Upper lobe of left lung (tissue), 6 donors: Measurements from ENCODE around the gene SLC9A8. TPM values are rescaled to one million over a fixed set of nuclear protein-coding genes. Genes with fewer than 3 reads are reported as not detected.

Source experiments
- ATAC-seq, 2 donors: fragments of 200-7000 bp; cut with Tn5 transposase; one replicate each; pipeline ENCODE4 v1.9.1; 2022; ENCODE audit warnings: mild to moderate bottlenecking in 2 of 2, moderate library complexity in 2 of 2; ENCODE audit not compliant: low FRiP score in 2 of 2
- DNase-seq, 2 donors: peaks; one replicate each; pipeline ENCODE4 v3.0.0-alpha.2; 2019 to 2020
- H3K27ac ChIP-seq, 4 donors: fragments of 200-600 bp; sonication (generic); one replicate each; pipeline ENCODE4 v1.5.1; 2016 to 2019
- H3K27me3 ChIP-seq, 4 donors: fragments of 200-600 bp; sonication (generic); one replicate each; pipeline ENCODE4 v1.5.1; 2017 to 2019
- H3K36me3 ChIP-seq, 4 donors: fragments of 200-600 bp; sonication (generic); one replicate each; pipeline ENCODE4 v1.5.1; 2016 to 2019
- H3K4me1 ChIP-seq, 4 donors: fragments of 200-600 bp; sonication (generic); one replicate each; pipeline ENCODE4 v1.5.1; 2018 to 2019
- H3K4me3 ChIP-seq, 4 donors: fragments of 200-600 bp; sonication (generic); one replicate each; pipeline ENCODE4 v1.5.1; 2017 to 2019; ENCODE audit warnings: mild to moderate bottlenecking in 2 of 4, moderate library complexity in 1 of 4
- H3K9me3 ChIP-seq, 4 donors: fragments of 200-600 bp; sonication (generic); one replicate each; pipeline ENCODE4 v1.5.1; 2018 to 2019
- EP300 ChIP-seq, 4 donors: sonication (generic); formaldehyde crosslinking; IDR thresholded peaks; one replicate each; pipeline ENCODE4 v1.5.1; 2017; ENCODE audit warnings: antibody characterized with exemption in 4 of 4, control low read depth in 2 of 4
- POLR2A ChIP-seq, 4 donors: fragments of 450-650 bp; IDR thresholded peaks; one replicate each; pipeline ENCODE4 v1.5.1; 2016 to 2017; ENCODE audit warnings: antibody characterized with exemption in 4 of 4, mild to moderate bottlenecking in 2 of 4
- POLR2AphosphoS5 ChIP-seq, 2 donors: sonication (generic); formaldehyde crosslinking; IDR thresholded peaks; one replicate each; pipeline ENCODE4 v1.5.1; 2017; ENCODE audit warnings: antibody characterized with exemption in 2 of 2
- WGBS, 2 donors: methylation state at CpG; one replicate each; pipeline ENCODE4 v1.1.5; 2017 to 2018; 5-methylcytosine and 5-hydroxymethylcytosine counted together
- total RNA-seq, 6 donors: library from RNA; depleted of rRNA in 4 of 6; stranded (reverse); fragments of >200 nt in 4 of 6; gene quantifications; one replicate each; pipeline versions ENCODE4 v1.1.0 to v1.2.1, GENCODE V29; 2016 to 2021
- TF ChIP-seq, protein P1 (sequence below), 6 experiments: fragments of 450-650 bp in 4 of 6; fragments of 200-600 bp in 2 of 6; sonication (generic) in 2 of 6; IDR thresholded peaks; one replicate each; pipeline ENCODE4 v1.5.1; 2016 to 2019; ENCODE audit warnings: antibody characterized with exemption in 6 of 6
- donor health status: DM: no; HTN: no; CAD: no; lungs with moderate emphysema.
- donor health status: DM: no; HTN: yes; CAD: no; lungs with severe emphysema.

Gene SLC9A8
- total RNA-seq, 6 donors from 2014 or later: 13.2 to 19.6 (median 17.2) TPM

DNA sequence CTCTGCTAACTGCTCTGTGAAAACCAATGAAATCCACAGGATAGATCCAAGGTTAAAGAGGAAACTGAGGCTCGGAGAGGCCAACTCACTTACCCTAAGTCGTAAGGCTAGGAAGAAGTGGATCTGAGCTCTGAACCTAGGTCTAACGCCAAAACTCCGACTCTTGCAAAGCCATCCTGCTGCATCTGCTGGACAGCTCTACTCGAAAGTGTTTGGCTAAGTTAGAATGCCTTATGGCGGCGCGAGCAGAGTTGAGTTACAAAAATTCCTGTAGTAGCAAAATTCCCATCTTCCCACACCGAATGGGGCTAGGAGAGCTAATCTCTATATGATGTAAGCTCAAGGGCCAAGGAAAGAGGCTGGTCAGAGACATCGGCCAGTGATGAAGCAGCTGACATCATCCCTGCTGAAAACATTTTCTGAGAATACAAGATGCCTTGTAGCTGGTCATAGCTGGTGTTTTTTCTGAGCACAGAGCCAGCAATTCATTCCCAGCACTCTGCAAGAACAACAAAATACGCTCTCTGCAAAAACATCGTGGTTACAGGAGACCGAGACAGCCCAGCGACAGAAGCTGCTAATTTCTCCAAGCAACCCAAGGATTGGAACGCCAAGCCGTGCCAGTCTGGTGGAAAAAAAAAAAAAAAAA lies 100.9 kb downstream of the SLC9A8 start:
- Histone ChIP-seq H3K9me3 (no peaks in the 10 kb centered on the region), H3K27ac (no peak overlapping the region), H3K4me3 (peak overlapping the region in 1 of 4 donors; percentile 95), H3K4me1 (peaks cover 33 to 54% (median 42%) of the 10 kb centered on the region in 4 donors), H3K27me3 (no peaks in the 10 kb centered on the region), H3K36me3 (peaks cover 0 to 16% (median 5%) of the 10 kb centered on the region in 4 donors)
- DNase-seq (no peak), ATAC-seq (no peak)
- WGBS, 2 donors: 82 to 90% methylated on average over 16 of the region's 16 CpGs
- no peak for TF ChIP-seq EP300 (IDR thresholded peaks at IDR 0.05)
- TF ChIP-seq, protein P1, sequence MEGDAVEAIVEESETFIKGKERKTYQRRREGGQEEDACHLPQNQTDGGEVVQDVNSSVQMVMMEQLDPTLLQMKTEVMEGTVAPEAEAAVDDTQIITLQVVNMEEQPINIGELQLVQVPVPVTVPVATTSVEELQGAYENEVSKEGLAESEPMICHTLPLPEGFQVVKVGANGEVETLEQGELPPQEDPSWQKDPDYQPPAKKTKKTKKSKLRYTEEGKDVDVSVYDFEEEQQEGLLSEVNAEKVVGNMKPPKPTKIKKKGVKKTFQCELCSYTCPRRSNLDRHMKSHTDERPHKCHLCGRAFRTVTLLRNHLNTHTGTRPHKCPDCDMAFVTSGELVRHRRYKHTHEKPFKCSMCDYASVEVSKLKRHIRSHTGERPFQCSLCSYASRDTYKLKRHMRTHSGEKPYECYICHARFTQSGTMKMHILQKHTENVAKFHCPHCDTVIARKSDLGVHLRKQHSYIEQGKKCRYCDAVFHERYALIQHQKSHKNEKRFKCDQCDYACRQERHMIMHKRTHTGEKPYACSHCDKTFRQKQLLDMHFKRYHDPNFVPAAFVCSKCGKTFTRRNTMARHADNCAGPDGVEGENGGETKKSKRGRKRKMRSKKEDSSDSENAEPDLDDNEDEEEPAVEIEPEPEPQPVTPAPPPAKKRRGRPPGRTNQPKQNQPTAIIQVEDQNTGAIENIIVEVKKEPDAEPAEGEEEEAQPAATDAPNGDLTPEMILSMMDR (IDR thresholded peaks at IDR 0.05): no peak

DNA sequence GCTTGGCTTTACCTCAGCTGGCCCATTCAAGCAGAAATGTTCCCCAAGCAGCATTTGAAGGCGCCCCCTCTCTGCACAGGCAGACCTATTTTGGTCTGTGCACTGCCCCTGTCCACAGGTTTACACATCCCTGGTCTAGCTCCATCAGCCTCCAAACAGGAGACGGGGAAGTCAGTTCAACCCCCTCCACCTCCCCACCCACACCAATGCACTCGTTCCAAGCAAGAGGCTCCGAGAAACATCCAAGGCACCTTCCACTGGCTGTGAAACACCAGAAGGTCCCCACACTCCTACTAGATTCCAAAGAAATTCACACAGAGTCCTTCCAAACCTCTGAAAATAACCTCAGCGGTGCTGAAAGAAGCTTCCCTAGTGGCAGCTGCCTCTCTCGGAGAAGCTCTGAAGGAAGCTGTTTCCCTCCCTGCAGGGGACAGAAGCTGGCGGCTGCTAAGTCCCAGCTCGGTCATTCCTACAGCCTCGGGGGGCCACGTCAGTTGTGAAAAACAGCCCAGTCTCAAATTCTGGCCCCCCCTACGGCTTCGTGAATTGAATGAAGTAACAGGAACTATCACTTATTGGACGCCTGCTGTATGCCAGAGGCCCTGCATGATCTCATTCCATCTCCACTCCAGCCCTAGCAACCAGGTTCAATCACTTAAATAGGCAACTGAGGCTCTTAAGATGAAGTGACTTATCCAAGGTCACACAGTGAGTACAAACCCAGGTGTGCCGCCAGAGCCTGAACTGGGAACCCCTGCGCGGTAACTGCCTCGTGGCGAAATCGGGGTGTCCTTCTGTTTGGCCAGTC lies 101.9 kb downstream of the SLC9A8 start:
- Histone ChIP-seq H3K27me3 (no peaks in the 10 kb centered on the region), H3K4me1 (peaks cover 27 to 48% (median 39%) of the 10 kb centered on the region in 4 donors)
- DNase-seq: no peak

GRCh38 chr20:49915118-49915379 lies 102.4 kb downstream of the SLC9A8 start:
- no peaks in the 10 kb centered on the region for H3K27me3 ChIP-seq
- peaks cover 23 to 43% (median 36%) of the 10 kb centered on the region in 4 donors for H3K4me1 ChIP-seq
- peak overlapping the region; percentile 78 to 95 (median 84) for H3K4me3 ChIP-seq
- no peak for DNase-seq
- ATAC-seq: no peak
- no peaks in the 10 kb centered on the region for H3K9me3 ChIP-seq
- peaks cover 0 to 4% (median under 1%) of the 10 kb centered on the region in 4 donors for H3K36me3 ChIP-seq
- WGBS, 2 donors: 0% methylated on average over 4 of the region's 23 CpGs; no CpG with 5 or more reads in 1 of the 2 donors
- peak overlapping the region; percentile 96 to 99 (median 98) for H3K27ac ChIP-seq
- TF ChIP-seq POLR2A (IDR thresholded peaks at IDR 0.05) (no peak), EP300 (IDR thresholded peaks at IDR 0.05) (no peak), POLR2AphosphoS5 (IDR thresholded peaks at IDR 0.05) (no peak)
- TF ChIP-seq, protein P1 (IDR thresholded peaks at IDR 0.05): no peak

More for the DNA sequence above, 101.9 kb downstream of the SLC9A8 start:
- TF ChIP-seq, protein P1 (IDR thresholded peaks at IDR 0.05): no peak
- H3K4me3 ChIP-seq: peak overlapping the region; percentile 78 to 95 (median 84)
- H3K9me3 ChIP-seq: no peaks in the 10 kb centered on the region
- H3K36me3 ChIP-seq: peaks cover 0 to 9% (median 3%) of the 10 kb centered on the region in 4 donors
- 5 to 14% methylated on average over 12 to 19 of the region's 19 CpGs for WGBS, 2 donors
- peak overlapping the region; percentile 96 to 99 (median 98) for H3K27ac ChIP-seq
- ATAC-seq: no peak

DNA sequence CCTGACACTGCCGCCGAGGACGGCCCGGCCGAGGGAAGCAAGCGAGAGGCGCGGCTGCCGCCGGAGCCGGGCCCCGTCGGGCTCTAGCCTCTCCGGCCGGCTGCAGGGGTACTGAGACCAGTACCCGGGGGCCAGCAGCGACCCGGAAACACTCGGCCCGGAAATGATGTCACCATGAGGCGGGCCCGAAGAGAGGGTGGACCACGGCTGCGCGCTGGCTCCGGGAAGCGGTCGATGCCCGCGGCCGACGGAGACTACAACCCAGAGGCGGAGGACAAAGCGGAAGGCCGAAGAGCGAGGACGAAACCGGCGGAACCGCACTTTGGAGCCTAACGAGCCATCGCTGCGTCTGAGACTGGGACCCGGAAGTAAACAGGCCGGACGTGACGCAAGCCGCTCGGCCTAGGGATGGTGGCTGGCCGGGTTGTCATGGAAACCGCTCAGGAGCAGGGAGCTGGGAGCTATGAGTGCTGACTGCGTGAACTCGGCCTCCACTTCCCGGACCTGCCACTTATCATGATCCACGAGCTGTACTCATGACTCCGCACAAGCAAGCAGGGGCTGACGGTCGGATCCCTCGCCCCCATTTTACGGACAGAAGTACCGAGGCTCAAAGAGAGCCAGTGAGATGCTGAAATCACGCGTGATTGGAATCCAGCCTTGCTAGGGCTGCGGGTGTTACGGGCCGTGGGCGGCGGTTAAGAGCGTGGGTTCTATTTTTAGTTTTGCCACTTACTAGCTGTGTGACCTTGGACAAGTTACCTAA lies 102.9 kb downstream of the SLC9A8 start, which contains the start of gene SPATA2:
Gene SPATA2 (minus strand): TSS at position 150 of the 766 bp plus-strand sequence. CDS start 7,039 bp downstream, outside the sequence.
- Histone ChIP-seq H3K9me3 (no peaks in the 10 kb centered on the region), H3K27me3 (no peaks in the 10 kb centered on the region), H3K36me3 (no peaks in the 10 kb centered on the region), H3K4me1 (peaks cover 20 to 43% (median 35%) of the 10 kb centered on the region in 4 donors), H3K4me3 (peak within 1 kb of the TSS; percentile 78 to 95 (median 84)), H3K27ac (peak within 1 kb of the TSS; percentile 96 to 99 (median 98))
- 0 to 1% methylated on average over 19 to 23 of the region's 69 CpGs for WGBS, 2 donors
- ATAC-seq: peak; percentile 93 to 97
- TF ChIP-seq POLR2A (IDR thresholded peaks at IDR 0.05): peak in 3 of 4 donors; percentile 63 to 84 (median 81)
- TF ChIP-seq EP300 (IDR thresholded peaks at IDR 0.05): no peak
- TF ChIP-seq POLR2AphosphoS5 (IDR thresholded peaks at IDR 0.05): peak; percentile 60 to 68
- TF ChIP-seq, protein P1 (IDR thresholded peaks at IDR 0.05): no peak
- DNase-seq: peak; percentile 95 to 98
